NAMALWA (cell line): ENCODE results near the gene PGC.

Experiments
- DNase-seq: peaks from one replicate; pipeline ENCODE4 v3.0.0-alpha.2; 2015; ENCODE audit warnings: low spot score

Gene PGC

GRCh38 chr6:41697861-41698781 lies 49.1 kb downstream of the PGC start:
- no peak for DNase-seq

- no peak for DNase-seq
Observed at GRCh38 chr6:41696788-41697187, 50.4 kb downstream of the PGC start.

DNA sequence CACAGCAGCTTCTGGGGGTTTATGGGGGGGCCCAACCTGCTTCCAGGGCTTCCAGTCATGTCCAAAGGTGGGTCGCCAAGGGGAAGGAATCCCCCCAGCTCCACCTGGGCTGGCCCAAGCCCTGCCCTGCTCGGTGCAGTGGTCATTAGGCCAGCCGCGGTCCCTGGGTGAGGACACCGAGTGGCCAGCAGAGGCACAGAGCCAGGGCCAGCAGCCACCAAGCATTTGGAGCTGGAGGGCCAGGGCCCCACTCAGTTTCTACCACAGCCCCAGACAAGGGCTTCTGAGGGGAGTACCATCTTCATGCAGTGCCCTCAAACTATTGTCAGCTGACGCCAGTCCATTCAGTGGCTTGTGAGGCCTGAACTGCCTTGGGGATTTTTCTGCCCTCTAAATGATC lies 51.4 kb downstream of the PGC start:
- DNase-seq = no peak

GRCh38 chr6:41694815-41695526 lies 52.2 kb downstream of the PGC start:
- no peak for DNase-seq

GRCh38 chr6:41693281-41694240 lies 53.6 kb downstream of the PGC start:
- no peak for DNase-seq

DNA sequence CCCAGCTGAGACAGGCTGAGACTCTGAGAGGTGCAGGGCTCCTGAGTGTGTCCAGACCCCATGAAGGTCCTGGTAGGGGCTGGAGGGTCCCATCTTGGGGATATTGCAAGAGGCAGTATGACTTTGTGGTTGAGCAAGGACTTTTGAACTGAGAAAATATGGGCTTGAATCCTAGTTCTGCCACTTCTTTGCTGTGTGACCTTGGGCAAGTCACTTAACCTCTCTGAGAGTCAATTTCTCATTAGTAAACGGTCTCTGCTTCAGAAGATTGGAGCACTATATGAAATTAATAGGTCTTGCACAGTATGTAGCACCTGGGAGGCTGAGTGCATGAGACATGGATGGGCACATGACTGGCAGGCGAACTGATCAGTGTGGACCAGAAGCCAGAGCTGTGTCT lies 54.5 kb downstream of the PGC start:
- no peak for DNase-seq

GRCh38 chr6:41692080-41692675 lies 55.0 kb downstream of the PGC start:
- DNase-seq = no peak

- no peak for DNase-seq
Observed at GRCh38 chr6:41691426-41692079, 55.6 kb downstream of the PGC start.

GRCh38 chr6:41690541-41691330 lies 56.5 kb downstream of the PGC start:
- no peak for DNase-seq

DNA sequence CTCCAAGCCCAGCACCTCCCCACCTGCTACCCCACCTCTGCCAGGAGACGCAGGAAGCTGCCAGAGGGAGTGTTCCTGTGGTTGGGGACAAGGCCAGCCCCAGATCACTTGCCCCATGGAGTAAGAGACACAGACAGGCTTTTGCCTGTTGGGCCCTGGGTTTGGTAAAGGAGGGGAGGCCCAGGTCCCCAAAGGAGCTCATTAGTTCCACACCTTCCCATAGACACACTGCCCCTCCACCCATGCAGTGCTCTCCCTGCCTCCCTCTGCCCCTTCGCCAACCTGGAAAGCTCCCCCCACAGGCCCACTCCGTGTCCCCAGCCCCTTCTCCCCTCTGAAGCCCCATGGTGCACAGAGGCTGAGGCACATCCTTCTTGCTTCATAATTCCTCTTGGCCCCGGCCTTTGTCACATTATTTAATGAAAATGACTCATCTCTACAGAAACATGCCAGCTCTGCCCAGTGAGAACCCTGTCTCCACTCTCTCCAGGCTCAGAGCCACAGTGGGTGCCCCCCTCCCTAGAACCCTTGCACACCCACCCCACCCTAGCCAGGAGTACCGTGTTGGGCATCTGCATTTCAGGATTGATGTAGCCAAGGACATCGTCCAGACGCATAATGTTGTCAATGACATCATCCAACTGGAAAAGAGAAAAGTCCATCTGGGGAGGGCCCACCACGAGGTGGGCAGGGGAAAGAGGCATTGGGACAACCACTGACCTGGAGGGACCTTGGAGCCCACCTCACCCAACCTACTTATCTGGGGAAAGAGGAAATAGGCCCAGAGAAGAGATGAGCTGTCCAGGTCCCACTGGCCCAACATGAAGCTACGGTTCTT lies 57.8 kb downstream of the PGC start:
- no peak for DNase-seq

- no peak for DNase-seq
Observed at GRCh38 chr6:41688256-41688965, 58.8 kb downstream of the PGC start.

GRCh38 chr6:41687501-41688175 lies 59.6 kb downstream of the PGC start:
- DNase-seq = no peak
